Hepatocyte (in vitro differentiated cells): ENCODE data around the gene PRPS2. TPM values are rescaled to one million over a fixed set of nuclear protein-coding genes. Genes with fewer than 3 reads are reported as not detected.

Experiments
- DNase-seq: peaks from one replicate; pipeline ENCODE4 v3.0.0-alpha.2; 2016; ENCODE audit warnings: low spot score
- H2AFZ ChIP-seq: fragments of 200-600 bp; sonication (generic); 2 replicates; pipeline ENCODE4 v1.6.0; 2016; ENCODE audit warnings: antibody characterized with exemption, mild to moderate bottlenecking
- H3K27ac ChIP-seq: fragments of 200-600 bp; sonication (generic); 2 replicates; pipeline ENCODE4 v1.5.1; 2016; ENCODE audit warnings: mild to moderate bottlenecking
- H3K27me3 ChIP-seq: fragments of 200-600 bp; sonication (generic); 2 replicates; pipeline ENCODE4 v1.6.1; 2016
- H3K36me3 ChIP-seq: fragments of 200-600 bp; sonication (generic); replicated peaks from 2 replicates; pipeline ENCODE4 v1.5.1; 2016; ENCODE audit warnings: low read depth; ENCODE audit not compliant: insufficient read depth
- H3K4me1 ChIP-seq: fragments of 200-600 bp; sonication (generic); 2 replicates; pipeline ENCODE4 v1.5.1; 2016; ENCODE audit warnings: mild to moderate bottlenecking, moderate library complexity; ENCODE audit not compliant: insufficient read depth
- H3K4me2 ChIP-seq: fragments of 200-600 bp; sonication (generic); 2 replicates; pipeline ENCODE4 v1.6.0; 2016
- H3K4me3 ChIP-seq: fragments of 200-600 bp; sonication (generic); 2 replicates; pipeline ENCODE4 v1.5.1; 2016; ENCODE audit warnings: mild to moderate bottlenecking
- H3K79me2 ChIP-seq: fragments of 200-600 bp; sonication (generic); 2 replicates; pipeline ENCODE4 v1.6.0; 2017; ENCODE audit warnings: mild to moderate bottlenecking
- H3K9me2 ChIP-seq: fragments of 200-600 bp; sonication (generic); replicated peaks from 2 replicates; pipeline ENCODE4 v1.6.0; 2017; ENCODE audit warnings: mild to moderate bottlenecking; ENCODE audit not compliant: insufficient read depth
- H3K9me3 ChIP-seq: fragments of 200-600 bp; sonication (generic); 2 replicates; pipeline ENCODE4 v1.5.1; 2016; ENCODE audit warnings: low read depth, mild to moderate bottlenecking
- H4K20me1 ChIP-seq: fragments of 200-600 bp; sonication (generic); 2 replicates; pipeline ENCODE4 v1.6.0; 2016; ENCODE audit warnings: mild to moderate bottlenecking; ENCODE audit not compliant: insufficient read depth, poor library complexity, severe bottlenecking
- CTCF ChIP-seq: fragments of 200-600 bp; sonication (generic); IDR thresholded peaks from 2 replicates; pipeline ENCODE4 v1.5.1; 2016; ENCODE audit warnings: antibody characterized with exemption, mild to moderate bottlenecking; ENCODE audit not compliant: poor library complexity
- EZH2 ChIP-seq: fragments of 200-600 bp; sonication (generic); IDR thresholded peaks from 2 replicates; pipeline ENCODE4 v1.6.1; 2016; ENCODE audit warnings: antibody characterized with exemption, mild to moderate bottlenecking, borderline replicate concordance
- EZH2phosphoT487 ChIP-seq: fragments of 200-600 bp; sonication (generic); IDR thresholded peaks from one replicate; pipeline ENCODE4 v1.6.1; 2018; ENCODE audit warnings: antibody characterized with exemption, mild to moderate bottlenecking, low read depth, moderate library complexity; ENCODE audit not compliant: unreplicated experiment, severe bottlenecking
- WGBS: methylation state at CpG from one replicate; pipeline ENCODE4 v1.1.6; 2016; ENCODE audit warnings: low lambda C conversion rate; ENCODE audit errors: missing lambda C conversion rate; 5-methylcytosine and 5-hydroxymethylcytosine counted together
- polyA plus RNA-seq: library from polyadenylated mRNA; unstranded; fragments of >200 nt; fragmentation: Nextera tagmentation; extraction: Ambion mirVana; gene quantifications from 2 replicates; pipeline ENCODE4 v1.2.1, GENCODE V29; 2016
- total RNA-seq: library from RNA; depleted of rRNA; stranded (reverse); fragments of >200 nt; gene quantifications from 2 replicates; pipeline ENCODE4 v1.2.3, GENCODE V29; 2014

PRPS2 gene
- total and polyA plus RNA-seq, 2 experiments from 2014 or later, result 60.8 to 64.1 TPM

- Histone ChIP-seq H3K79me2 (no peaks in the 10 kb centered on the region), H2AFZ (no peak overlapping the region), H3K27me3 (no peaks in the 10 kb centered on the region), H3K9me2 (no peaks in the 10 kb centered on the region), H3K36me3 (no peaks in the 10 kb centered on the region), H3K27ac (no peak overlapping the region), H3K9me3 (no peaks in the 10 kb centered on the region), H4K20me1 (no peaks in the 10 kb centered on the region), H3K4me1 (no peaks in the 10 kb centered on the region), H3K4me2 (no peak overlapping the region), H3K4me3 (no peak overlapping the region)
- TF ChIP-seq CTCF (no peak), EZH2 (no peak), EZH2phosphoT487 (no peak)
- WGBS, result 68% methylated on average over 4 of the region's 4 CpGs
- DNase-seq, result no peak
These were observed 76.5 kb downstream of the PRPS2 start for GRCh38 chrX:12867685-12868084.

- Histone ChIP-seq H3K9me2 (no peaks in the 10 kb centered on the region), H3K27me3 (no peaks in the 10 kb centered on the region), H3K9me3 (no peaks in the 10 kb centered on the region), H3K4me2 (no peak overlapping the region), H3K4me3 (no peak overlapping the region), H2AFZ (no peak overlapping the region), H3K4me1 (no peaks in the 10 kb centered on the region), H4K20me1 (no peaks in the 10 kb centered on the region), H3K36me3 (no peaks in the 10 kb centered on the region), H3K27ac (no peak overlapping the region), H3K79me2 (no peaks in the 10 kb centered on the region)
- WGBS, result 84% methylated on average over 4 of the region's 4 CpGs
- TF ChIP-seq EZH2, result no peak
- TF ChIP-seq CTCF, result no peak
- no peak for TF ChIP-seq EZH2phosphoT487
- DNase-seq, result no peak
These were observed 77.5 kb downstream of the PRPS2 start for GRCh38 chrX:12868747-12869146.

- DNase-seq, result no peak
- H3K27ac ChIP-seq, result peak overlapping the region; percentile 23
- no peaks in the 10 kb centered on the region for H3K79me2 ChIP-seq
- no peak overlapping the region for H2AFZ ChIP-seq
- no peaks in the 10 kb centered on the region for H3K9me2 ChIP-seq
- WGBS, result 56% methylated on average over 6 of the region's 6 CpGs
- H3K27me3 ChIP-seq, result no peaks in the 10 kb centered on the region
- TF ChIP-seq CTCF (no peak), EZH2 (no peak), EZH2phosphoT487 (no peak)
- no peaks in the 10 kb centered on the region for H3K4me1 ChIP-seq
- no peak overlapping the region for H3K4me3 ChIP-seq
- no peaks in the 10 kb centered on the region for H3K36me3 ChIP-seq
- no peak overlapping the region for H3K4me2 ChIP-seq
- no peaks in the 10 kb centered on the region for H4K20me1 ChIP-seq
- no peaks in the 10 kb centered on the region for H3K9me3 ChIP-seq
These were observed 80.0 kb downstream of the PRPS2 start for GRCh38 chrX:12871257-12871656.

GRCh38 chrX:12872741-12873140 is 81.5 kb downstream of the PRPS2 start:
- no peak overlapping the region for H3K4me3 ChIP-seq
- H3K27me3 ChIP-seq, result no peaks in the 10 kb centered on the region
- no peaks in the 10 kb centered on the region for H3K9me2 ChIP-seq
- TF ChIP-seq CTCF, result no peak
- no peak for TF ChIP-seq EZH2
- no peak for TF ChIP-seq EZH2phosphoT487
- no peak for DNase-seq
- H3K79me2 ChIP-seq, result no peaks in the 10 kb centered on the region
- 82% methylated on average over 4 of the region's 4 CpGs for WGBS
- H4K20me1 ChIP-seq, result no peaks in the 10 kb centered on the region
- no peaks in the 10 kb centered on the region for H3K9me3 ChIP-seq
- no peak overlapping the region for H3K27ac ChIP-seq
- no peak overlapping the region for H3K4me2 ChIP-seq
- H2AFZ ChIP-seq, result no peak overlapping the region
- no peaks in the 10 kb centered on the region for H3K4me1 ChIP-seq
- no peaks in the 10 kb centered on the region for H3K36me3 ChIP-seq
